PC-3 (cell line): Measurements from ENCODE around the gene SCRT2.

ENCODE experiments used
- CTCF ChIP-seq: fragments of 300-600 bp; sonication (generic); conservative IDR thresholded peaks from 2 replicates; pipeline ENCODE4 v1.5.1; 2017; ENCODE audit warnings: antibody characterized with exemption, low read depth, mild to moderate bottlenecking, low read length
- EZH2 ChIP-seq: fragments of 300-600 bp; sonication (generic); IDR thresholded peaks from one replicate; pipeline ENCODE4 v1.6.1; 2017; ENCODE audit warnings: antibody characterized with exemption, mild to moderate bottlenecking, low read length; ENCODE audit not compliant: unreplicated experiment
- EZH2phosphoT487 ChIP-seq: fragments of 300-600 bp; sonication (generic); IDR thresholded peaks from 2 replicates; pipeline ENCODE4 v1.6.1; 2018; ENCODE audit warnings: mild to moderate bottlenecking, antibody characterized with exemption, low read length, borderline replicate concordance

- no peak for TF ChIP-seq EZH2
- no peak for TF ChIP-seq CTCF
- no peak for TF ChIP-seq EZH2phosphoT487
Observed at GRCh38 chr20:699811-700338, 24.3 kb upstream of the SCRT2 start.
